ENCODE data around the gene ITGB4.

The ITGB4 gene

GRCh38 chr17:75691371-75691791 lies 29.9 kb upstream of the ITGB4 start:
- no peak for TF ChIP-seq CTCF (conservative IDR thresholded peaks at IDR 0.05; ENCODE audit: control insufficient read depth, insufficient read depth, low read depth, low read length)
- DNase-seq (ENCODE audit: low read depth), result peak; percentile 30
- no peak overlapping the region for H3K4me3 ChIP-seq (ENCODE audit: control insufficient read depth, low read depth, low read length)

GRCh38 chr17:75691801-75692626 lies 29.2 kb upstream of the ITGB4 start:
- no peak for DNase-seq (ENCODE audit: low read depth)
- no peak overlapping the region for H3K4me3 ChIP-seq (ENCODE audit: control insufficient read depth, low read depth, low read length)
- TF ChIP-seq CTCF (conservative IDR thresholded peaks at IDR 0.05; ENCODE audit: control insufficient read depth, insufficient read depth, low read depth, low read length), result no peak

GRCh38 chr17:75692976-75693375 lies 28.3 kb upstream of the ITGB4 start:
- no peak for DNase-seq (ENCODE audit: low read depth)
- H3K4me3 ChIP-seq (ENCODE audit: control insufficient read depth, low read depth, low read length), result no peak overlapping the region
- TF ChIP-seq CTCF (conservative IDR thresholded peaks at IDR 0.05; ENCODE audit: control insufficient read depth, insufficient read depth, low read depth, low read length), result no peak

- peak; percentile 38 for DNase-seq (ENCODE audit: low read depth)
- no peak overlapping the region for H3K4me3 ChIP-seq (ENCODE audit: control insufficient read depth, low read depth, low read length)
- no peak for TF ChIP-seq CTCF (conservative IDR thresholded peaks at IDR 0.05; ENCODE audit: control insufficient read depth, insufficient read depth, low read depth, low read length)
Measured at GRCh38 chr17:75693500-75694481, 27.5 kb upstream of the ITGB4 start.

- no peak for DNase-seq (ENCODE audit: low read depth)
- no peak overlapping the region for H3K4me3 ChIP-seq (ENCODE audit: control insufficient read depth, low read depth, low read length)
- TF ChIP-seq CTCF (conservative IDR thresholded peaks at IDR 0.05; ENCODE audit: control insufficient read depth, insufficient read depth, low read depth, low read length), result no peak
Measured at GRCh38 chr17:75694536-75694935, 26.7 kb upstream of the ITGB4 start.

GRCh38 chr17:75695141-75695829 lies 26.0 kb upstream of the ITGB4 start:
- H3K4me3 ChIP-seq (ENCODE audit: control insufficient read depth, low read depth, low read length), result no peak overlapping the region
- peak; percentile 75 for DNase-seq (ENCODE audit: low read depth)
- no peak for TF ChIP-seq CTCF (conservative IDR thresholded peaks at IDR 0.05; ENCODE audit: control insufficient read depth, insufficient read depth, low read depth, low read length)

Measured in fibroblast of mammary gland (primary cell).